Hepatocyte (in vitro differentiated cells): ENCODE results near the gene CKS2. TPM values are rescaled to one million over a fixed set of nuclear protein-coding genes. Genes with fewer than 3 reads are reported as not detected.

Experiments used
- DNase-seq: peaks from one replicate; pipeline ENCODE4 v3.0.0-alpha.2; 2016; ENCODE audit warnings: low spot score
- H2AFZ ChIP-seq: fragments of 200-600 bp; sonication (generic); 2 replicates; pipeline ENCODE4 v1.6.0; 2016; ENCODE audit warnings: antibody characterized with exemption, mild to moderate bottlenecking
- H3K27ac ChIP-seq: fragments of 200-600 bp; sonication (generic); 2 replicates; pipeline ENCODE4 v1.5.1; 2016; ENCODE audit warnings: mild to moderate bottlenecking
- H3K27me3 ChIP-seq: fragments of 200-600 bp; sonication (generic); 2 replicates; pipeline ENCODE4 v1.6.1; 2016
- H3K36me3 ChIP-seq: fragments of 200-600 bp; sonication (generic); replicated peaks from 2 replicates; pipeline ENCODE4 v1.5.1; 2016; ENCODE audit warnings: low read depth; ENCODE audit not compliant: insufficient read depth
- H3K4me1 ChIP-seq: fragments of 200-600 bp; sonication (generic); 2 replicates; pipeline ENCODE4 v1.5.1; 2016; ENCODE audit warnings: mild to moderate bottlenecking, moderate library complexity; ENCODE audit not compliant: insufficient read depth
- H3K4me2 ChIP-seq: fragments of 200-600 bp; sonication (generic); 2 replicates; pipeline ENCODE4 v1.6.0; 2016
- H3K4me3 ChIP-seq: fragments of 200-600 bp; sonication (generic); 2 replicates; pipeline ENCODE4 v1.5.1; 2016; ENCODE audit warnings: mild to moderate bottlenecking
- H3K79me2 ChIP-seq: fragments of 200-600 bp; sonication (generic); 2 replicates; pipeline ENCODE4 v1.6.0; 2017; ENCODE audit warnings: mild to moderate bottlenecking
- H3K9me2 ChIP-seq: fragments of 200-600 bp; sonication (generic); replicated peaks from 2 replicates; pipeline ENCODE4 v1.6.0; 2017; ENCODE audit warnings: mild to moderate bottlenecking; ENCODE audit not compliant: insufficient read depth
- H3K9me3 ChIP-seq: fragments of 200-600 bp; sonication (generic); 2 replicates; pipeline ENCODE4 v1.5.1; 2016; ENCODE audit warnings: low read depth, mild to moderate bottlenecking
- H4K20me1 ChIP-seq: fragments of 200-600 bp; sonication (generic); 2 replicates; pipeline ENCODE4 v1.6.0; 2016; ENCODE audit warnings: mild to moderate bottlenecking; ENCODE audit not compliant: insufficient read depth, poor library complexity, severe bottlenecking
- CTCF ChIP-seq: fragments of 200-600 bp; sonication (generic); IDR thresholded peaks from 2 replicates; pipeline ENCODE4 v1.5.1; 2016; ENCODE audit warnings: antibody characterized with exemption, mild to moderate bottlenecking; ENCODE audit not compliant: poor library complexity
- EZH2 ChIP-seq: fragments of 200-600 bp; sonication (generic); IDR thresholded peaks from 2 replicates; pipeline ENCODE4 v1.6.1; 2016; ENCODE audit warnings: antibody characterized with exemption, mild to moderate bottlenecking, borderline replicate concordance
- EZH2phosphoT487 ChIP-seq: fragments of 200-600 bp; sonication (generic); IDR thresholded peaks from one replicate; pipeline ENCODE4 v1.6.1; 2018; ENCODE audit warnings: antibody characterized with exemption, mild to moderate bottlenecking, low read depth, moderate library complexity; ENCODE audit not compliant: unreplicated experiment, severe bottlenecking
- WGBS: methylation state at CpG from one replicate; pipeline ENCODE4 v1.1.6; 2016; ENCODE audit warnings: low lambda C conversion rate; ENCODE audit errors: missing lambda C conversion rate; 5-methylcytosine and 5-hydroxymethylcytosine counted together
- polyA plus RNA-seq: library from polyadenylated mRNA; unstranded; fragments of >200 nt; fragmentation: Nextera tagmentation; extraction: Ambion mirVana; gene quantifications from 2 replicates; pipeline ENCODE4 v1.2.1, GENCODE V29; 2016
- total RNA-seq: library from RNA; depleted of rRNA; stranded (reverse); fragments of >200 nt; gene quantifications from 2 replicates; pipeline ENCODE4 v1.2.3, GENCODE V29; 2014

CKS2 gene
- total and polyA plus RNA-seq, 2 experiments from 2014 or later: 77.1 to 136 TPM

DNA sequence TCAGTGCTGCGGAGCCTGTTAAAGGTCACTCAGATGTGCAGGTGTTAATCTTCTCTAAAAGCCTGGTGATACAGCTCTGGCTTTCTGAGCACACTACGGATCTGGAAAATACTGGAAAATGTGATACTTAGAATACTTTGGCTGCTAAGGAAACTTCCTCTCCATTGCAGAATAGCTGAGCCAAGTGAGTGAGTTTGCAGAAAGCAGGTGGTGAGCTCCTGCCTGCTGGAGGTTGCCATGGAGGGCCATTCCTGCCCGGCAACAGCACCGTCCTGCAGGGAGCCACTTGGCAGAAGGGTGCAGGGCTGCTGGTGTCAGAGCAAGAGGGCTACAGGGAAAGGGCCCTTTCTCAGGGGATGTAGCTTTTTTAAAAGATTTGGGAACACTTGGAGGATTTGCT, 48.0 kb downstream of the CKS2 start:
- TF ChIP-seq EZH2 (no peak), EZH2phosphoT487 (no peak), CTCF (no peak)
- Histone ChIP-seq H3K36me3 (no peaks in the 10 kb centered on the region), H3K9me2 (no peaks in the 10 kb centered on the region), H2AFZ (no peak overlapping the region), H3K4me1 (no peaks in the 10 kb centered on the region), H3K4me2 (no peak overlapping the region), H3K79me2 (no peaks in the 10 kb centered on the region), H4K20me1 (no peaks in the 10 kb centered on the region), H3K27me3 (no peaks in the 10 kb centered on the region), H3K9me3 (no peaks in the 10 kb centered on the region), H3K27ac (no peak overlapping the region), H3K4me3 (no peak overlapping the region)
- no peak for DNase-seq
- 77% methylated on average over 4 of the region's 4 CpGs for WGBS

- Histone ChIP-seq H3K79me2 (no peaks in the 10 kb centered on the region), H3K27ac (no peak overlapping the region), H3K9me2 (no peaks in the 10 kb centered on the region), H4K20me1 (no peaks in the 10 kb centered on the region), H3K36me3 (no peaks in the 10 kb centered on the region), H3K4me3 (no peak overlapping the region), H3K4me2 (no peak overlapping the region), H2AFZ (no peak overlapping the region), H3K9me3 (no peaks in the 10 kb centered on the region), H3K27me3 (no peaks in the 10 kb centered on the region), H3K4me1 (no peaks in the 10 kb centered on the region)
- DNase-seq: no peak
- WGBS: 87% methylated on average over 8 of the region's 8 CpGs
- TF ChIP-seq EZH2phosphoT487: no peak
- no peak for TF ChIP-seq EZH2
- TF ChIP-seq CTCF: no peak
Observed at GRCh38 chr9:89359751-89360261, 48.8 kb downstream of the CKS2 start.

DNA sequence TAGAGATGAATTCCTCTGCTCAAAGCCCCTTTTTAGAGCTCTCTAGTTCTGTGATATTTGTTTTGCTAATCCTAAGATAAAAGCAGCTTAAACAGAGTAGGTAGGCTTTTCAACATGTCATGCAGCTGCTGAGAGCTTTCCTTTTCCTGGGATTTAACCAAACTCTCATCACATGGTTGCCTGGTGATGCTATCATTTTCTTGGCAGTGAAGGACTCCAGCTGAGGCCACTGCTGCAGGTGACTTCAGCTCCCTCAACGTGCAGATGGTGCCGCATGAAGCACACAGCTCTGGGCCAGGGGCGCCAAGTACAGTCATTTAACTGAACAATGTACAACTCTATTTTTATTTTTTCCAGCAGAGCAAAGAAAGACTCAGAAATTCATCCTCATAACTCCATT, 49.5 kb downstream of the CKS2 start:
- Histone ChIP-seq H3K27ac (no peak overlapping the region), H4K20me1 (no peaks in the 10 kb centered on the region), H3K27me3 (no peaks in the 10 kb centered on the region), H3K9me3 (no peaks in the 10 kb centered on the region), H3K79me2 (no peaks in the 10 kb centered on the region), H3K4me2 (no peak overlapping the region), H3K4me1 (no peaks in the 10 kb centered on the region), H2AFZ (no peak overlapping the region), H3K9me2 (no peaks in the 10 kb centered on the region), H3K36me3 (no peaks in the 10 kb centered on the region), H3K4me3 (no peak overlapping the region)
- 70% methylated on average over 3 of the region's 3 CpGs for WGBS
- TF ChIP-seq EZH2phosphoT487 (no peak), CTCF (no peak), EZH2 (no peak)
- DNase-seq: no peak

DNA sequence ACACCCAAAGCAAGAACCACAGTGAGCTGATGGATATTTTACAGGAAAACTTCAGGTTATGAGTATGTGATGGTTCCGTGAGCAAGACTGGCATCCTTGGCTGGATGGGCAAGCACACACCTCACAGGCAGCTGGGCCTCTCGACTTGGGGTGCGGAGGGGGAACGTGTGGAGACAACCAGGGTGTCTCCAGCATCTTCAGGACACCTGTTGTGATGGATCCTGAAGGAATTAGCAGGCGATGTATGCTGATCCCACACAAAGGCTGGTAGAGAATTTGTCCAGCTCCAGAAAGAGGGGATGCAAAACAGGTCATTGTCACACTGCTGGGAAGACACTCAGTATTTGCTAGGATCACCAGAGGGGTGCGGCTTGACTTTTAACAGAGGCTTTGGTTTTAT, 50.0 kb downstream of the CKS2 start:
- Histone ChIP-seq H4K20me1 (no peaks in the 10 kb centered on the region), H3K36me3 (no peaks in the 10 kb centered on the region), H3K4me1 (no peaks in the 10 kb centered on the region), H3K4me2 (no peak overlapping the region), H3K27me3 (no peaks in the 10 kb centered on the region), H2AFZ (no peak overlapping the region), H3K27ac (no peak overlapping the region), H3K4me3 (no peak overlapping the region), H3K9me2 (no peaks in the 10 kb centered on the region), H3K9me3 (no peaks in the 10 kb centered on the region), H3K79me2 (no peaks in the 10 kb centered on the region)
- no peak for DNase-seq
- 91% methylated on average over 6 of the region's 6 CpGs for WGBS
- TF ChIP-seq EZH2phosphoT487 (no peak), CTCF (no peak), EZH2 (no peak)
